CD4-positive, alpha-beta T cell treated with Interleukin-2 at 100 ng/mL for 4 hours (primary cell): Measurements from ENCODE around the gene RBM33.
"Not testable (repeated sequence)": the region's sequence is repeated elsewhere in the genome, so short reads cannot be mapped to it uniquely, and the experiment has no call there.

Source experiments
- DNase-seq: peaks from one replicate; pipeline ENCODE4 v3.0.0-alpha.2; 2020; ENCODE audit warnings: low spot score

Gene RBM33, protein sequence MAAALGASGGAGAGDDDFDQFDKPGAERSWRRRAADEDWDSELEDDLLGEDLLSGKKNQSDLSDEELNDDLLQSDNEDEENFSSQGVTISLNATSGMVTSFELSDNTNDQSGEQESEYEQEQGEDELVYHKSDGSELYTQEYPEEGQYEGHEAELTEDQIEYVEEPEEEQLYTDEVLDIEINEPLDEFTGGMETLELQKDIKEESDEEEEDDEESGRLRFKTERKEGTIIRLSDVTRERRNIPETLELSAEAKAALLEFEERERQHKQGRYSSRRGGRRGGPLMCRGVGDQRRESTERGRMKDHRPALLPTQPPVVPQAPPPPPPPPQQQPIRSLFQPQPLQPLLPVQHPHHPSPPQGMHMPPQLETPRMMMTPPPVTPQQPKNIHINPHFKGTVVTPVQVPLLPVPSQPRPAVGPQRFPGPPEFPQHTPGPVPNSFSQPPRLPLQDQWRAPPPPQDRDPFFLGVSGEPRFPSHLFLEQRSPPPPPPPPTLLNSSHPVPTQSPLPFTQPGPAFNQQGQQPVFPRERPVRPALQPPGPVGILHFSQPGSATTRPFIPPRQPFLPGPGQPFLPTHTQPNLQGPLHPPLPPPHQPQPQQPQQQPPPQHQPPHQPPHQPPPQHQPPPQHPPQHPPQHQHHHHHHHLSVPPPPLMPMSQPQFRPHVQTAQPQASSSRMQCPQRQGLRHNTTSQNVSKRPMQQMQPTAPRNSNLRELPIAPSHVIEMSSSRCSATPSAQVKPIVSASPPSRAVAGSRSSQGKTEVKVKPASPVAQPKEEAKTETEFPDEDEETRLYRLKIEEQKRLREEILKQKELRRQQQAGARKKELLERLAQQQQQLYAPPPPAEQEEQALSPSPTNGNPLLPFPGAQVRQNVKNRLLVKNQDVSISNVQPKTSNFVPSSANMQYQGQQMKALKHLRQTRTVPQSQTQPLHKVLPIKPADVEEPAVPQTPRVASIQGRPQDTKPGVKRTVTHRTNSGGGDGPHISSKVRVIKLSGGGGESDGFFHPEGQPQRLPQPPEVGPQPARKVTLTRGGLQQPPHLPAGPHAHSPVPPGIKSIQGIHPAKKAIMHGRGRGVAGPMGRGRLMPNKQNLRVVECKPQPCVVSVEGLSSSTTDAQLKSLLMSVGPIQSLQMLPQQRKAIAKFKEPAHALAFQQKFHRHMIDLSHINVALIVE

DNA sequence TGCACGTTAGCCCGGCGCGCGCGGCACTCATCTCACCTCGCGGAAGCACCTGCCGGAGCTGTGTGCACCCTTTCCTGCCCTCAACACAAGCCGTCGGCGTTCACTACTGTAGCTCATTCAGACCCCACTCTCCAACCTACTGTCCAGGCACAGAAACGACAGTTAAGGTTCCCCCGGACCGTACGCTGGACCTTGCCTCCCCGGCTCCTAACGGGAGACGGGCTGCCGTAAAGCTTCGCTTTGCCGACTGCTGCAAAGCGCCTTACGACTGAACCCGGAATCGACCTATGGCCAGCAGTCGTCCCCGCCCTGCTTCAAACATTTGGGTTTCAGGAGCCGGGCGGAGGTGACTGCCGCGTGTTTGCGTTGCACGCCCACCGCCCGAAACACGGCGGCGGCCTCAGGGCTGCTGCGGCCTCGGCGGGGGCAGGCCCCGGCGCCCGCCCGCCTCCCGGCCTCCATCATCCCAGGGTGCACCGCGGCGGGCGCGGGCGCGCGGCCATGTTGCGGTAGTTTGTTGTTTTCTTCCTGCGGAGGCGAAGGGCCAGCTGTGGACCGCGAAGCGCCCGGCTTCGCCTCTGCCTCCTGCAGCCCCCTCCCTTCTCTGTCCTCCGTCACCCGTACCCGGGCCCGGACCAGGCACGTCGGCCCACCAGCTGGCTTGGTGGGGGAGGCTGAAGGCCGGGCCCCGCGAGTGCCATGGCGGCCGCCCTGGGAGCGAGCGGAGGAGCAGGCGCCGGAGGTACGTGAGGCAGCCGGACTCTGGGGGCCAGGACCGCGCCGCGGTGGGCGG lies at the start of gene RBM33:
TSS of gene RBM33 (plus strand) at position 484 of the 793 bp plus-strand sequence. CDS start at position 700, 216 bp downstream.
- DNase-seq = peak; percentile 71

DNA sequence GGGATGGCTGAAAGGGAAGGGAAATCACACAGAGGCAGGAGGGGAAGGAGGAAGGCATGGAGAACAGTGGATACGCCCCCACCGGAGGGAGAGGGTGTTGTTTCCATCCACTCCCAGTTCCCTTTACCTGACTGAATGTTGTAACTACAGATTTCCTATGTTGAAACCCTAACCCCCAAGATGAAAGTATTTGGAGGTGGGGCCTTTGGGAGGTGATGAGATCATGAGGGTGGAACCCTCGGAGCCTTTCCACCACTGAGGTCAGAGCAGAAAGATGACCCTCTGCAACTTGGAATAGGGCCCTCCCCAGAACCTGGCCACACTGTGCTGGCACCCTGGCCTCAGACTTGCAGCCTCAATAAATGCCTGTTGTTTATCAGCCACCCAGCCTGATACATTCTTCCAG lies 49.5 kb upstream of the RBM33 start:
- no peak for DNase-seq

DNA sequence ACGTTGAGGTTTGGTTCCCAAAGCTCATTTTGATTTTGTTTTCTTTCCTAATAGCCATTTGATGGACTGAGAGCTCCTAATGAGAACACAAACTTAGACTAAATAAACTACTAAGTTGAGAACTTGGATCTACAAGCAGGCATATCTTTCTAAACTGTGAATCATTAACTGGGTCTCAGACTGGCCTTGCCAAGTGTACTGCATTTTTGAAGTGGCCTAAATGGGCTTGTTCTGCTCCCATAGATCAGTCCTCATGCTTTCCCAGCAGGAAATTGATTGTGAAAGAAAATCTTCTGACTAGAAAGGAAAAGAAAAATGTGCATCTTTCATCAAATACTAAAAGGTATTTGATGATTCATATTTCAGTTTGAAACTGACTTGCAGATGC lies 46.7 kb upstream of the RBM33 start:
- DNase-seq = no peak

DNA sequence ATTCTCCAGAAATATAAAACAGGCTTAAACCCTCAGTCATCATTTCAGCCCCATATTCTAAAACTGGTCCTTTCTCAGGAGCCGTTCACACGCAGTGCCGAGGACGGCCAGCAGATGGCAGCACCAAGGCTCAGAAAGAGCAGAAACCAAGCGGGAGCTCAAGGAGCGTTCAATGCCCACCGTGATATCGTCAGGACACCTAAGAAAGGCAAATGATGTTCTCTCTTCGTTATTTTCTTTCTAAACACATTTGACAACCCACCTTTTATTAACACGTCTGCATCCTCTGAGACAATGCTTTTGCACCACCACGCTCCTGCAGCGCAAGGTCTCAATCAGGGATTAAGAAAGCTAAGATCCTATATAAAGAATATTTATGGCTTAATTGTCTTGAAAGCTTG lies 45.7 kb upstream of the RBM33 start:
- peak; percentile 78 for DNase-seq

DNA sequence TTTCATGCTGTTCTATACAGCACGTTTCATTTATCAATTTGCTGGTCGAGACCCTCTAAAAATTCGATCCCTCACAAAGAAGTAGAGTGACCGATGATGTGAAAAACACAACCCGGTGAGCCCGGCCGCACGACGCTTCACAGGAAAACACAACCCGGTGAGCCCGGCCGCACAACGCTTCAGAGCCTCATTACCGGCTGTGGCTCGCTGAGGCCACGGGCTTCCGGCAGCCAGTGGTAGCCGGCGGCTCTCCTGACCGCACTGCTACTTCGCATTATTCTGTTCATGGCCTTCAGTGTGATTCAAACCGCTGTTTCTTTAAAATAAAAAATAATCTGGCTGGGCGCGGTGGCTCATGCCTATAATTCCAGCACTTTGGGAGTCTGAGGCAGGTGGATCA lies 42.3 kb upstream of the RBM33 start:
- no peak for DNase-seq

DNA sequence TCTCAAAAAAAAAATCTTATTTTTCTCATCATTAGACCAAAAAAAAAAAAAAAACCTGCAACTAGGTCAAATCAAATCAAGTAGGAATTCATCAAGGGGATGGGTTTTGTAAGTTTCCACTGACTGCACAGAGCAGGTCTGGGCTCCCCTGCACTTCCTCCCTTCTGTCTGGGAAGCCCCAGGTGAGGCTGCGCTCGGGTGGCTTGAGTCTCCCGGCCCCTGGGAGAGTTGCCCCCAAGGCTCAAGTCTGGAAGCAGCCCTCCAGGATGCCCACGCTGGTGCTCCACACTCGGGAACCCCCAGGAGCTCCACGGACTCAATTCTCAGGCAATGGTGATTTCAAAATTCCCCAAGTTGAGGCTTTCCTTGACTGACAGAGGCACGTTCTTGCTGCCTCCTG lies 41.7 kb upstream of the RBM33 start:
- no peak for DNase-seq

DNA sequence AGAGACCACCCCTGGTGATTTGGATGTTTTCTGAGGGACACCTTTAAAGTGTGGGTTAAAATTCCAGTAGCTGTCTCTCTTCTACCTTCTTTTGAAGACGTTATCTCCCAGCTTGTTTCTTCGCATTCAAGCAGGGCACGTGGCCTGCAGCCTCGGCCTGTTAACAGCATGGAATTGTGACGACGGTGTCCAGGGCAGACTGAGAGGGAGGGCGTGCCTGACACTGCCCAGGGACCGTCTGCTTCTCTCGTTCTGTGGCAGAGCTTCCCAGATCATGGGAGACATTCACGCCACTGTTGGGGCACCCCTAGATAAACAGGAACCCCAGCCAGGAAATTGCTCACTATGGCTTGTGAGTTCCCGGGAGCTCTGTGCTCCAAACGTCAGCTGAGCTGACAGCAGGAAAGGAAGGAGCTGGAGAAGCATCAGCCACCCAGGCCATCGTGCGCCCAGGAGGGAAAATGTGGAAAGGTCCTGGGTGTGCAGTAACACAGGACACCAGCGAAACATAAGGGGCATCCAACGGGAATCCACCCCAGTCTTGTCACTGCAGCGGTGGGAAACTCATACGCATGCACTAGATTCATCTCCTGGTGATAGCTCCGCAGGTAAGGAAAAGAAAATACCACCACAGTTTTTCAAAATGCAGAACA lies 41.1 kb upstream of the RBM33 start:
- no peak for DNase-seq

DNA sequence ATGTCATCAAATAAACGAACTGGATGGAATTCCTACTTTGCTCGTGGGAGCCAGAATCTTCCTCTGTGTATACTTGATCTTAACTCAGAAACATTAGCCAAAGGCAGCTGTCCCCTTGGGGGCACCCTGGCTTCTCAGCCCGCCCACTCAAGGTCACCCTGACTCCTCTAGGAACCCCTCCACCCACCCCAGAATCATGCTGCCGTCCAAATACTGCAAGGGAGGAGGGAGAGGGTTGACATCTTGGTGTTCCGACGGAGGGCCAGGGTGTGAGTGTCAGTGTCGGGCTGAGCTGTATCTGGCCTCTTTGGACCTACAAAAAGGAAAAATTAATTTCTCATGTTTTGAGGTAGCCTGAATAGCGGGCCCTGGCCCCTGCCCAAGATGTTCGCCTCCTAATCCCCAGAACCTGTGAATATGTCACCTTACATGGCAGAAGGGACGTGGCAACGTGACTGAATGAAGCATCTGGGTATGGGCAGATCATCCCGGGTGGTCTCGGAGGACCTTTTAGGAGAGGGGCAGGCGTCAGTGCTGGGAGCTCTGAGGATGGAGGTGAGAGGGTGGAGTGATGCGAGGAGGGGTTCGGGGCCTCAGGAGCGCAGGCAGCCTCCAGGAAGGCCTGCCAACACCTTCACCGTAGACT lies 40.5 kb upstream of the RBM33 start:
- no peak for DNase-seq

DNA sequence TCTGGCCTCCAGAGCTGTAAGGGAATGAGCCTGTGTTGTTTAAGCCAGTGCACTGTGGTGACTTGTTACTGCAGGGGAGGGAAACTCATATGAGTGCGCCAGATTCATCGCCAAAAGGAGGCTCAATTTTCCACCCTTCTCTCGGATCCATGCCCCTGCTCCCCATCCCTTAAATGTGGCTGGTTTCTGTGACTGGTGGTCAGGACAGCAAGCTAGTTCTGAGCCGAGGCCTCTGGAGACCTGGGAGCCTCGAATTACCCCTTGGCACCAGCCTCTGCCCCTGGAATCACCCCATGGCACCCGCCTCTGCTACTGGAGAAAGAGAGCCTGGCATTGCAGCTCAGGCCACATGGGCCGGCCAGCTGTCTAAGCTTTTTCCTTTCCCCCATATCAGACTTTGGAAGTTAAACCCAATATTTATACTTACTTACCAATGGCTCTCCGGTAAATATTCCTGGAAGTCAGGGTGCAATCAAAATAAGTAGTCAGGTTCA lies 39.9 kb upstream of the RBM33 start:
- DNase-seq = no peak

DNA sequence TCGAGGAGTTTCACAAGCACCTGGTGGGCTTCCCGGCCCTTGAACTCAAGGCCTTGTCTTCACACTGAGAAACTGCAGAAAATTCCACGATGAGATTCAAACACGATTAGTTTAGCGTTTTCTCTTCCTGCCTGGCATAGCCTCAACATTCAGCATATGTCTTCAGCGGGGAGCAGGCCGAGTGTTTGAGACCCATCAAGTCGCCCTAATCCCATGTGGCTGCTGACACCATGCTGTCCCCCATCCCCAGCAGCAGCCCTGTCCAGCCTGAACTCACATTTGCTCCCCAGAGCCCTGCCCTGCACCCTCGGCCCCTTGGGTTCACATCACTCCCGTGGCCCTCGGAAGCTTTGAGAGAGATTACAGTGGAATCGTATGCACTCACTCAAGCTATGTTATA lies 35.3 kb upstream of the RBM33 start:
- DNase-seq = no peak

DNA sequence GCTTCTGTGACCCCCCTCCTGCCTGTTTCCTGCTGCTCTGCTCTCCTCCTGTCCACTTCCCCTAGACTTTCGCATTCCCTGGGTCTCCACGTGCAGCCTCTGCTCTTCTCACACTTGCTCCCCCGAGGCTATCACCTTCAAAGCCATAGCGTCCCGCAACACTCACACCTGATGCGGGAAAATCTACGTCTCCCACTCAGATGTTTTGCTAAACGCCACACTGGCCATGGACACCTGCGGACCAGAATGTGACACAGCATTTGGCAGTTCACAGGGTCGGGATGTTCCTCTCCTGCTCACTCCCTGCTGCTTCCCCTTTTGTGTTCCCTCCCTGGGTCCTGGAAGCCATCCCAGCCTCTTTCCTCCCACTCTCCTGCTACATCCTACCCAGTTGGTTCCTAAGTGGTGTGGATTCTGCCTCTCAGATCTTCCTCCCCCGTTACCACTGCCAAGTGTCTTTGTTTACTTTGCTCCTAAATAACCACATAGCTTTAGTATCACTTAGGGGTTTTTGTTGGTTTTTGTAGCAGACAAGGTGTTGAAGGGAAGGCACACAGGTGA lies 33.7 kb upstream of the RBM33 start:
- DNase-seq = no peak

DNA sequence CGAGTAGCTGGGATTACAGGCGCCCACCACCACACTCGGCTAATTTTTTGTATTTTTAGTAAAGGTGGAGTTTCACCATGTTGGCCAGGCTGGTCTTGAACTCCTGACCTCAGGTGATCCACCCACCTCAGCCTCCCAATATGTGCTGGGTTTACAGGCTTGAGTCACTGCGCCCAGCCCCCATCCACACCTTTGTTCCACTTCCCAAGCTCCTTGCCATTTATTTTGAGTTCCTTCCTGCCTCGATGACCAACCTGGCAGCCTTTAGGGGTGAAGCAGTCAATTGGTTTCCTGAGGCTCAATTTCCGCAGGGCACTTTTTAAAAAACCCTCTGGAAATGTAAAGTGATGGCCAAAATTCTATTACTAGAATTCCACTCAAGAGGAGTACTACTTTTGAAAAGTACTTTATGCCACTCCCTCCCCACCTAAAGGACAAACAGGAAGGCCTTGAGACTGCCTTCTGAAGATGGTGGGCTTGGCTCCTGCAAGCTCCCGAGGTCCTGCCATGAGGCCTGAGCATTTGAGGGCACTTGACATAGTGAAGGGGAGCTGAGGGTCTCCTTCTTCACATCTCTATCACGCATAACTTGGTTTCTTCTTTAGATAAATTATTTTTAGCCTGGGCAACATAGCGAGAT lies 32.5 kb upstream of the RBM33 start:
- DNase-seq = no peak

DNA sequence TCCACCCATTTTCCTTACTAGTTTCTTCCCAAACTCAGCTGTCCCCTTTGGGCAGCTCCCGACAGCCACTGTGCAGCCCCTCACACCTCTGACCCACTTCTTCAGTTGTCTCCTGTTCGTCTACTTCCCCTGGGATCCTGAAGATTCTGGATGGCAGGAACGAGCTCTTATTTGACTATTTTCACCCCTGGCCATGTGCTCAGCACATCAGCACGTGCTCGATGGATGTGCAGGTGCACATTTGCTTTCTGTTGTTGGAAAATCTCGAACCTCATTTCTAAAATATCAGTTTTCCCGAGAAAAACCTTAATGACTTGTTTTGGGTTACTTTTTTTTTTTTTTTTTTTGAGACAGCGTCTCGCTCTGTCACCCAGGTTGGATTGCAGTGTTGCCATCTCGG lies 31.8 kb upstream of the RBM33 start:
- DNase-seq = no peak

DNA sequence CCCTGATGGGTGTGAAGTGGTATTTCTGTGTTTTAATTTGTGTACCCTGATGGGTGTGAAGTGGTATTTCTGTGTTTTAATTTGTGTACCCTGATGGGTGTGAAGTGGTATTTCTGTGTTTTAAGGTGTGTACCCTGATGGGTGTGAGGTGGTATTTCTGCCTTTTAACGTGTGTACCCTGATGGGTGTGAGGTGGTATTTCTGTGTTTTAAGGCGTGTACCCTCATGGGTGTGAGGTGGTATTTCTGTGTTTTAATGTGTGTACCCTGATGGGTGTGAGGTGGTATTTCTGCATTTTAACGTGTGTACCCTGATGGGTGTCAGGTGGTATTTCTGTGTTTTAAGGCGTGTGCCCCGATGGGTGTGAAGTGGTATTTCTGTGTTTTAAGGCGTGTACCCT lies 29.4 kb upstream of the RBM33 start:
- DNase-seq = not testable (repeated sequence)

DNA sequence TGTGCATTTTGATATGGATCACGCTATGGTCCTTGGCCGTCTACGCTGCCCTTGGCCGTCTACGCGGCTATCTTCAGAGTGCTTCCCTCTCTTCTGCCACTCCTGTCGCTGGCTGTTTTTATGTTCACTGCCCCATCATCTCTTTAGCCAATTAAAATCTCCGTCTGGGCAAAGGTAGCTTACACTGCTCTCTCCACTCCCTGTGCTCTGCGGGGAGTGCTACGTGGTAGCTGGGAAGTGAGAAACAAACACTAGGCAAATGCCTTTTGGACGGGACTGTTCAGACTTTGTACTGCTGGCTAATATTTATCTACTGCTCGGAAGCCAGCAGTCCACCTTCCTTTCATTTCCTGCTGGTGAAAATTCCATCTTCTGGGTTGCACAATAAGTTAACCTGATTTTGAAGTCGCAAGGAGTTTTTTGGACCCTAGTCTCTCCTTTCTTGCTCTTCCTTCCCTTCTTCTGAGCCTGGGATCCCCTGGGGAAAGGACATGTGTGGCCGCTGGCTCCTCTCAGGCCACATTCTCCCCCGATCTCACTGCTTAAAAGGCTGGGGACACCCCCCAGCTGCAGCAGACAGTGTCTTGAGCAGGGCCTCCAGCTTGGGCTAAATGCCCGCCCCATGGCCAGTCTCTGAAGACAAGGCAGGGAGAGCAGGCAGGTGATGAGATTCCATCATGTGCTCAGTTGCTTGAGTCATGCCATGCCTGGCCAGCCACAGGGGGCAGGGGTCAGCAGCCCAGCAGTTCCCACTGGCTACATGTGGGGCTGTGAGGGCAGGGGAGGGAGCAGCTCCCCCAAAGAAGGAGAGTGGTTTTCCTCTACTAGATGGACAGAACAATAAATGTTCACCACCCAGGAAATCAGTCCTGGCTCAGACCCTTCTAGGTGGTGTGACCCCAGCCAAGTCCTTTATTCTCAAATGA lies 25.5 kb upstream of the RBM33 start:
- DNase-seq = no peak

DNA sequence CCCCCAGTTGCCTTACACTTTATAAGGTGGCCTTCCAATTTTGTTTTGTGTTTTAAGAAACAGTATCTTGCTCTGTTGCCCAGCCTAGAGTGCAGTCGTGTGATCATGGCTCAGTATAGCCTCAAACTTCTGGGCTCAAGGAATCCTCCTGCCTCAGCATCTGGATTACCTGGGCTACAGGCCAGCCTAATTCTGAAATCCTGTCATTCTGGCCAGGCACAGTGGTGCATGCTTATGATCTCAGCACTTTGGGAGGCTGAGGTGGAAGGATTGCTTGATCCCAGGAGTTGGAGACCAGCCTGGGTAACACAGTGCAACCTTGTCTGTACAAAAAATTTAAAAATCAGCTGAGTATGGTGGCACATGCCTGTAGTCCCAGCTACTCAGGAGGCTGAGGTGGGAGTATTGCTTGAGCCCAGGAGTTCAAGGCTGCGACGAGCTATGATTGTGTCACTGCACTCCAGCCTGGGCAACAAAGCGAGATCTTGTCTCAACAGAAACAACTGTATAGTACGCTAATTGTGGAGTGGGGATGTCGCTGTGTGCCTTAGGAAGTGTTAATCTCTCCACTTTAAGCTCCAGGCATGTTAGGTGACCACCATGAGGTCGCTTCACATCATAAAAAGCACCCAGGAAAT lies 24.7 kb upstream of the RBM33 start:
- DNase-seq = no peak

DNA sequence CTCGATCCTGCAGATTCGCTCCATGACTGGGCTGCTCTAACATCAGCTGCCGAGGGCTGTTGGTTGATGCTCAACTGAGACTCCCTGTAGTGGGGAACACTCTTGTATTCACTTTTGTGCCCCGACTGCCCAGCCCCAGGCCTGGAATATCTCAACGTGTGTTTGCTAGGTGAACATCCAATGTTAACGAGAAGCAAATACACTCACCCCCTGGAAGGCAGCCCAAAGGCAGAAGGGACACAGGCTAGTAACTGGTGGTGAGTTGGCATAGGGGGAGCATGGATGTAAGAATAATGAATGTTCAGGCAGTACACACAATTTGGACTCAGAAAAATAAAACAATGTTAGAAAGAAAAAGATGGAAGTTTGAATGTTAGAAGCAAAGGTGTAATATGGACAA lies 24.0 kb upstream of the RBM33 start:
- DNase-seq = no peak

DNA sequence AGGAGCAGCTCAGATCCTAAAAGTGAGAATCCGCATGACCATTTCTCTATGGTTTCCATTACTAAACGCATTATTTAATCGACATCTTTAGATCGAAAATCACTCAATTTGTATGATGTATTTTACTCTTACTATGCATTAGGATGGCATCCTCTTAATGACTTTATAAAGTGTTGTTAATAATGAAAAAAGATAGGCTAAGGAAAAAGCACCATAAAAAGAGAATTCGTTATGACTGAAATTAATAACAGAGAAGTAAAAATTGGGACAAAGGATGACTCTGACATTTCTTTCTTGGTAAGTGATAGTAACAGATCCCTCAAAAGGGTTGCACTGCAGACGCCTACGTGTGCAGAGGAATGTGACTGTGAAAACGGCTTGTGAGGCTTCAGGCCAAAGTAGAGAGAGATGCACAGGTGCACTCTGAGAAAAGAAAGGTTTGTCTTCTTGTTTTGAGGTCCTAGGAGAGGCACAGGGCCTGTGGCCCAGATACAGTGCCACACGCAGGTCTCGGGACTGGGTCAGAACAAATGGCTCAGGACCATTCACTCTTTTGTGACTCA lies 23.0 kb upstream of the RBM33 start:
- no peak for DNase-seq
